Stimulated activated CD8-positive, alpha-beta memory T cell treated with anti-CD3 and anti-CD28 coated beads, Interleukin-7, amount 100 ng/mL, for 4 hours (primary cell): ENCODE measurements around the gene GABRG2.

Experiments used
- DNase-seq, 2 donors: peaks; one replicate each; pipeline ENCODE4 v3.0.0-alpha.2; 2020; ENCODE audit warnings: low read depth in 2 of 2

Gene GABRG2

GRCh38 chr5:162189719-162190118 is 122.1 kb downstream of the GABRG2 start:
- DNase-seq, result no peak

GRCh38 chr5:162193012-162193411 is 125.4 kb downstream of the GABRG2 start:
- no peak for DNase-seq

GRCh38 chr5:162196351-162196750 is 128.8 kb downstream of the GABRG2 start:
- DNase-seq, result no peak

GRCh38 chr5:162202285-162202880 is 134.8 kb downstream of the GABRG2 start:
- no peak for DNase-seq
